Measurements from ENCODE around the gene BCR.
"Not testable (repeated sequence)": the region's sequence is repeated elsewhere in the genome, so short reads cannot be mapped to it uniquely, and the experiment has no call there.

- TF ChIP-seq CTCF, MAX, MYC (IDR thresholded peaks at IDR 0.05; ENCODE audit: low read depth, low read length): not testable (repeated sequence)
Observed at GRCh38 chr22:23307511-23307910, 127.2 kb downstream of the BCR start.

Measured in NB4 (cell line).